Activated naive CD8-positive, alpha-beta T cell (primary cell): ENCODE measurements around the gene GAREM1.

Experiments
- H3K27ac Mint-ChIP-seq: one replicate; pipeline ENCODE4 v1.8.0; 2021; ENCODE audit warnings: mixed read lengths
- H3K27me3 Mint-ChIP-seq: one replicate; pipeline ENCODE4 v1.8.0; 2021; ENCODE audit warnings: mixed read lengths
- H3K36me3 Mint-ChIP-seq: one replicate; pipeline ENCODE4 v1.8.0; 2021; ENCODE audit warnings: mixed read lengths
- H3K4me1 Mint-ChIP-seq: one replicate; pipeline ENCODE4 v1.8.0; 2021; ENCODE audit warnings: low read depth, mixed read lengths
- H3K4me3 Mint-ChIP-seq: one replicate; pipeline ENCODE4 v1.8.0; 2021; ENCODE audit warnings: mild to moderate bottlenecking, mixed read lengths
- H3K9me3 Mint-ChIP-seq: one replicate; pipeline ENCODE4 v1.8.0; 2021; ENCODE audit warnings: low read depth, mixed read lengths

Gene GAREM1

GRCh38 chr18:32422201-32422600, 48.5 kb downstream of the GAREM1 start:
- H3K27ac Mint-ChIP-seq: no peak overlapping the region
- H3K9me3 Mint-ChIP-seq: no peaks in the 10 kb centered on the region
- peaks cover 6% of the 10 kb centered on the region for H3K27me3 Mint-ChIP-seq
- no peaks in the 10 kb centered on the region for H3K4me1 Mint-ChIP-seq
- no peak overlapping the region for H3K4me3 Mint-ChIP-seq
- H3K36me3 Mint-ChIP-seq: no peaks in the 10 kb centered on the region

- no peak overlapping the region for H3K4me3 Mint-ChIP-seq
- no peak overlapping the region for H3K27ac Mint-ChIP-seq
- H3K27me3 Mint-ChIP-seq: peaks cover 11% of the 10 kb centered on the region
Measured at GRCh38 chr18:32420084-32420750, 50.5 kb downstream of the GAREM1 start.

GRCh38 chr18:32418148-32418547, 52.5 kb downstream of the GAREM1 start:
- Mint-ChIP-seq H3K9me3 (no peaks in the 10 kb centered on the region), H3K36me3 (no peaks in the 10 kb centered on the region), H3K27ac (no peak overlapping the region), H3K27me3 (peaks cover 12% of the 10 kb centered on the region), H3K4me1 (no peaks in the 10 kb centered on the region), H3K4me3 (no peak overlapping the region)

More at GRCh38 chr18:32420084-32420750, 50.5 kb downstream of the GAREM1 start:
- Mint-ChIP-seq H3K36me3 (no peaks in the 10 kb centered on the region), H3K9me3 (no peaks in the 10 kb centered on the region), H3K4me1 (no peaks in the 10 kb centered on the region)

- Mint-ChIP-seq H3K9me3 (no peaks in the 10 kb centered on the region), H3K27ac (no peak overlapping the region), H3K4me3 (no peak overlapping the region), H3K4me1 (peaks cover 1% of the 10 kb centered on the region), H3K27me3 (peaks cover 4% of the 10 kb centered on the region), H3K36me3 (no peaks in the 10 kb centered on the region)
Measured at GRCh38 chr18:32405588-32405987, 65.1 kb downstream of the GAREM1 start.

- peaks cover 3% of the 10 kb centered on the region for H3K27me3 Mint-ChIP-seq
- no peak overlapping the region for H3K27ac Mint-ChIP-seq
- no peak overlapping the region for H3K4me3 Mint-ChIP-seq
- H3K4me1 Mint-ChIP-seq: peaks cover 1% of the 10 kb centered on the region
- no peaks in the 10 kb centered on the region for H3K36me3 Mint-ChIP-seq
- no peaks in the 10 kb centered on the region for H3K9me3 Mint-ChIP-seq
Measured at GRCh38 chr18:32401621-32402020, 69.1 kb downstream of the GAREM1 start.

GRCh38 chr18:32393407-32393806, 77.3 kb downstream of the GAREM1 start:
- Mint-ChIP-seq H3K4me3 (no peak overlapping the region), H3K4me1 (no peaks in the 10 kb centered on the region), H3K27me3 (peaks cover 15% of the 10 kb centered on the region)

GRCh38 chr18:32391126-32391525, 79.6 kb downstream of the GAREM1 start:
- no peaks in the 10 kb centered on the region for H3K36me3 Mint-ChIP-seq
- no peak overlapping the region for H3K27ac Mint-ChIP-seq
- H3K27me3 Mint-ChIP-seq: peaks cover 17% of the 10 kb centered on the region
- no peaks in the 10 kb centered on the region for H3K4me1 Mint-ChIP-seq
- H3K9me3 Mint-ChIP-seq: no peaks in the 10 kb centered on the region
- H3K4me3 Mint-ChIP-seq: no peak overlapping the region

More at GRCh38 chr18:32393407-32393806, 77.3 kb downstream of the GAREM1 start:
- H3K9me3 Mint-ChIP-seq: no peaks in the 10 kb centered on the region
- no peak overlapping the region for H3K27ac Mint-ChIP-seq
- H3K36me3 Mint-ChIP-seq: no peaks in the 10 kb centered on the region

- H3K9me3 Mint-ChIP-seq: no peaks in the 10 kb centered on the region
- H3K27me3 Mint-ChIP-seq: peaks cover 15% of the 10 kb centered on the region
- no peaks in the 10 kb centered on the region for H3K36me3 Mint-ChIP-seq
- no peaks in the 10 kb centered on the region for H3K4me1 Mint-ChIP-seq
- no peak overlapping the region for H3K27ac Mint-ChIP-seq
- no peak overlapping the region for H3K4me3 Mint-ChIP-seq
Measured at GRCh38 chr18:32389858-32390257, 80.8 kb downstream of the GAREM1 start.

GRCh38 chr18:32389191-32389590, 81.5 kb downstream of the GAREM1 start:
- Mint-ChIP-seq H3K27ac (no peak overlapping the region), H3K27me3 (peaks cover 15% of the 10 kb centered on the region), H3K4me3 (no peak overlapping the region), H3K36me3 (no peaks in the 10 kb centered on the region), H3K4me1 (no peaks in the 10 kb centered on the region), H3K9me3 (no peaks in the 10 kb centered on the region)

- Mint-ChIP-seq H3K9me3 (no peaks in the 10 kb centered on the region), H3K4me1 (no peaks in the 10 kb centered on the region), H3K27ac (no peak overlapping the region), H3K4me3 (no peak overlapping the region), H3K36me3 (no peaks in the 10 kb centered on the region), H3K27me3 (peaks cover 14% of the 10 kb centered on the region)
Measured at GRCh38 chr18:32386471-32386870, 84.2 kb downstream of the GAREM1 start.

- Mint-ChIP-seq H3K27me3 (peaks cover 11% of the 10 kb centered on the region), H3K4me1 (no peaks in the 10 kb centered on the region), H3K9me3 (no peaks in the 10 kb centered on the region), H3K36me3 (no peaks in the 10 kb centered on the region), H3K4me3 (no peak overlapping the region), H3K27ac (no peak overlapping the region)
Measured at GRCh38 chr18:32383050-32383819, 87.4 kb downstream of the GAREM1 start.

GRCh38 chr18:32381761-32382160, 88.9 kb downstream of the GAREM1 start:
- Mint-ChIP-seq H3K27me3 (peaks cover 10% of the 10 kb centered on the region), H3K9me3 (no peaks in the 10 kb centered on the region), H3K27ac (no peak overlapping the region), H3K36me3 (no peaks in the 10 kb centered on the region), H3K4me1 (no peaks in the 10 kb centered on the region), H3K4me3 (no peak overlapping the region)

- no peaks in the 10 kb centered on the region for H3K9me3 Mint-ChIP-seq
- no peaks in the 10 kb centered on the region for H3K36me3 Mint-ChIP-seq
- no peaks in the 10 kb centered on the region for H3K4me1 Mint-ChIP-seq
- no peak overlapping the region for H3K4me3 Mint-ChIP-seq
- no peak overlapping the region for H3K27ac Mint-ChIP-seq
- H3K27me3 Mint-ChIP-seq: peaks cover 10% of the 10 kb centered on the region
Measured at GRCh38 chr18:32380559-32380958, 90.1 kb downstream of the GAREM1 start.

- Mint-ChIP-seq H3K27ac (no peak overlapping the region), H3K4me1 (no peaks in the 10 kb centered on the region), H3K36me3 (no peaks in the 10 kb centered on the region), H3K9me3 (no peaks in the 10 kb centered on the region), H3K4me3 (no peak overlapping the region), H3K27me3 (peaks cover 10% of the 10 kb centered on the region)
Measured at GRCh38 chr18:32379891-32380290, 90.8 kb downstream of the GAREM1 start.

GRCh38 chr18:32378705-32379104, 92.0 kb downstream of the GAREM1 start:
- Mint-ChIP-seq H3K4me1 (no peaks in the 10 kb centered on the region), H3K36me3 (no peaks in the 10 kb centered on the region), H3K27me3 (peaks cover 10% of the 10 kb centered on the region), H3K9me3 (no peaks in the 10 kb centered on the region), H3K4me3 (no peak overlapping the region), H3K27ac (no peak overlapping the region)
